HUES48 (cell line): ENCODE results near the gene C2orf15.
"Not testable (repeated sequence)": the region's sequence is repeated elsewhere in the genome, so short reads cannot be mapped to it uniquely, and the experiment has no call there.

Source experiments
- H3K27ac ChIP-seq: one replicate; pipeline ENCODE4 v1.7.0; 2013; ENCODE audit warnings: low read depth, low read length, inconsistent platforms
- H3K27me3 ChIP-seq: 2 replicates; pipeline ENCODE4 v1.6.1; 2013; ENCODE audit warnings: mild to moderate bottlenecking, low read length; ENCODE audit not compliant: control insufficient read depth, insufficient read depth
- H3K36me3 ChIP-seq: 2 replicates; pipeline ENCODE4 v1.6.1; 2013; ENCODE audit warnings: low read length; ENCODE audit not compliant: control insufficient read depth, insufficient read depth
- H3K4me1 ChIP-seq: 2 replicates; pipeline ENCODE4 v1.6.1; 2013; ENCODE audit warnings: mild to moderate bottlenecking, low read length; ENCODE audit not compliant: control insufficient read depth, insufficient read depth
- H3K4me3 ChIP-seq: 2 replicates; pipeline ENCODE4 v1.5.1; 2013; ENCODE audit warnings: mild to moderate bottlenecking, low read depth, low read length
- H3K9ac ChIP-seq: 2 replicates; pipeline ENCODE4 v1.6.1; 2013; ENCODE audit warnings: mild to moderate bottlenecking, low read depth, low read length, moderate library complexity
- H3K9me3 ChIP-seq: 2 replicates; pipeline ENCODE4 v1.6.1; 2013; ENCODE audit warnings: low read length; ENCODE audit not compliant: control insufficient read depth, insufficient read depth

The C2orf15 gene

DNA sequence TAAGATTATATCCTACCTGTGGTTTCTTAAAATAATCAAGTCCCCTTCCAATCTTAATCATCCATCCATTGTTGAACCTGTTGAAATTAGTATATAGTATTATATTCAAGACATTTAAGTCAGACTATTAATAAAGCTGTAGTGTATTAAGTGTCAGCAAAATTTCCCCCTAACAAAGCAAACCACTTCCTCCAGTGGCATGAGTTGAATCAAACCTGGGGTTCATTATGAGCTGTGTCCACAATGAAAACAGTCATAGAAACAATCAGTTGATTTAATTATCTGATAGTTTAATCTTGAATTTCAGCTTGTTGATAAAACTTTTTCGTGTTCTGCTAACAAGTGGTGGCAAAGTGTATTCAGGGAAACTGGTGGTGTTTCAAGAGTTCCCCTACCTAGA lies 28.0 kb downstream of the C2orf15 start:
- peaks cover 66% of the 10 kb centered on the region for H3K36me3 ChIP-seq
- no peak overlapping the region for H3K27ac ChIP-seq
- no peaks in the 10 kb centered on the region for H3K4me1 ChIP-seq

DNA sequence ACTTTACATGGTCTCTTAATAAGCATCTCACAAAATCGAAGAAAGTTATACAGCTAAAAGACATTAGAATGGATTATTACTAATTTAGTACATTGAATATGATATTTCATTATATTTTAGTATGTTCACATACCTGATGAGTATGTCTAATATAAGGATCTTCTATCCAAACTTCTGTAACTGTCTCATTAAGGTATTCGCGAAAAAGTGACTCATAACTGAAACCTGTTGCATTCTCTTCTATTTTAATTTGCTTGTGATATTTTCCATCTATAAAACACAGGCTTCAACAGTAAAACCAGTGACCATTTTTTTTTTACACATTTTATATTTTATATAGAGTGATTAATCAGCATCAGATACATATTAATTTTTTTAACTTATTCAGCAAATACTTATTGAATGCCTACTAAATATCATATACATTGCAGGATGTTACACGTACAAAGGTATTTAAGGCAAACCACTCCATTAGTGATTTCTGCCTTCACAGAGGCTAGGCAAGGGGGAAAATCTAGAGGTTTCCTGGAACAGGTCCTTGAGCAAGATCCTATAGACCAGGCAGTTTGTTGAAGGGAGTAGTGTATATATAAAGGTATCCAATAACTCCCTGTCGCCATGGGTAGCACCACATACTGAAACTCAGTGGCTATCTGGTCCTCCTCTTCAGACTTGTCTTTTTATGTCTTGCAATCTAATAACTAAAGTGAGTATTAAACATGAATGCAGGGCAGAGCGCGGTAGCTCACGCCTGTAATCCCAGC lies 30.1 kb downstream of the C2orf15 start:
- Histone ChIP-seq H3K4me1 (no peaks in the 10 kb centered on the region), H3K27me3 (no peaks in the 10 kb centered on the region), H3K9me3 (no peaks in the 10 kb centered on the region), H3K4me3 (no peak overlapping the region), H3K36me3 (peaks cover 61% of the 10 kb centered on the region), H3K9ac (no peak overlapping the region), H3K27ac (no peak overlapping the region)

More for the DNA sequence above, 28.0 kb downstream of the C2orf15 start:
- no peak overlapping the region for H3K9ac ChIP-seq
- no peaks in the 10 kb centered on the region for H3K27me3 ChIP-seq
- no peaks in the 10 kb centered on the region for H3K9me3 ChIP-seq
- no peak overlapping the region for H3K4me3 ChIP-seq

DNA sequence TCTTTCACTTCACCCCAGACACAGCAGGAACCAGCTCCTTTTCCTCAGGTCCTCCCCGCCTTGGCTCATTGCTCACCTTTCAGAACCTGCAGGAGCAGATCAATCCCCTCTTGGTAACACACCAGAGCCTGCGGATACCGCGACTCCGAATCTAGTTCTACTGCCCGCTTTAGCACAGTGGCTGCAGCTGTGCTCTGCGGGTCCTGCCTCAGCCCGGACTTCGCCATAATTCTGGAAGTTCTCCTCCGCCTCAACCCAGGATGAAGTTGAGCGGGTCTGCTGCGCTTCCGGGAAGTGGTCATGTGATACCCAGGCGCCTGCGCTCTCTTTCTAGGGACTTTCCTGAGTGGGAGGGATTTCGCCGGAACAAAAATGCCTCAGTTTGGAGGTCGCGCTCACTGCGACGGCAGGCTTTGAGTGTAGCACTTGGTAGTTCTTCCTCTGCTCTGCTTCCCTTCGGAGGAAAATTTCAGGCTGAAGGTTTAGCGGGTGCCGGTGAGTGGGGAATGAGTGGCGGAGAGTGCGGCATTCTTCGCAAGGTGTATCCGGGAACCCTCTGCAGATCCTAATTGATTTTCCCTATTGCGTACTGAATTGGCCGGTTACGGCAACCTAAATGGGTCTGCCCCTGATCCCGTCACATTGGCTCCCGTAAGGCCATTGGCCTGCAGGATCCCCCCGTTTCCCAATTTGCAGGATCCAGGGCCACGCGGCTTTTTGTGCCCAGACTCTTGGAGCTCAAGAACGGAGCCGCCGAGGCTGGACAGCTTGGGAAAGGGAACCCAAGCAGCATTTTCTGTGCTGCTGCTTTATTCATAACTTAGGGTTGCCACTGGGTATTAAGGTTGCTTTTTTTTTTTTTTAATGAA lies 39.5 kb downstream of the C2orf15 start, which contains the start of the genes MITD1 and MRPL30:
TSS of gene MITD1 (minus strand) at position 304 of the 869 bp plus-strand sequence. CDS start at position 227, 77 bp downstream.
TSS of gene MRPL30 (plus strand) at position 430 of the 869 bp plus-strand sequence. CDS start 5,020 bp downstream, outside the sequence.
- peak within 1 kb of the TSS; percentile 93 for H3K27ac ChIP-seq
- peak within 1 kb of the TSS; percentile 99 for H3K4me3 ChIP-seq
- H3K4me1 ChIP-seq: 0 out of 2 replicates have a peak, but pooled peaks cover 3% of the 10 kb centered on the region
- no peaks in the 10 kb centered on the region for H3K9me3 ChIP-seq
- H3K27me3 ChIP-seq: no peaks in the 10 kb centered on the region
- H3K36me3 ChIP-seq: 0 out of 2 replicates have a peak, but pooled peaks cover under 1% of the 10 kb centered on the region
- peak within 1 kb of the TSS; percentile 96 for H3K9ac ChIP-seq

DNA sequence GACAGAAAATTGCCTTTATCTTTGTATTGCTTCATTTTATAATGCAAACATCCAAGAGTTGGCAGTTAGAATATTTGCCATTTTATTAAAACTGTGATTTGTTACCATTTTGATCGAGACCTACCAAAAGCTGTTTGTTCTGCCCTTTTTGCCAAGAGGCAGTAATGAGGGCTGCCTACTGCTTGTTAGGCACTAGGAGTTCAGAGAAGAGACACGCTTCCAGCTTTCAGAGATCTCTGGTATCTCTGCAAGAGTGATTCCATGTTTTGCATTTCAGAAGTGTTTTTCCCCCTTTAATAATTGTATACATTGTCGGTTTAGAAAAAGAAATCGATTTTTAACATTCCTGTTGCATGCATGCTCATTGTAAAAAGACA lies 40.1 kb downstream of the C2orf15 start:
- H3K4me3 ChIP-seq: peak overlapping the region; percentile 99
- H3K27ac ChIP-seq: peak overlapping the region; percentile 93
- H3K4me1 ChIP-seq: 0 out of 2 replicates have a peak, but pooled peaks cover 3% of the 10 kb centered on the region
- no peaks in the 10 kb centered on the region for H3K27me3 ChIP-seq
- no peaks in the 10 kb centered on the region for H3K9me3 ChIP-seq
- peak overlapping the region; percentile 96 for H3K9ac ChIP-seq
- H3K36me3 ChIP-seq: peaks cover 4% of the 10 kb centered on the region; the same call in 1 of the 2 replicates

DNA sequence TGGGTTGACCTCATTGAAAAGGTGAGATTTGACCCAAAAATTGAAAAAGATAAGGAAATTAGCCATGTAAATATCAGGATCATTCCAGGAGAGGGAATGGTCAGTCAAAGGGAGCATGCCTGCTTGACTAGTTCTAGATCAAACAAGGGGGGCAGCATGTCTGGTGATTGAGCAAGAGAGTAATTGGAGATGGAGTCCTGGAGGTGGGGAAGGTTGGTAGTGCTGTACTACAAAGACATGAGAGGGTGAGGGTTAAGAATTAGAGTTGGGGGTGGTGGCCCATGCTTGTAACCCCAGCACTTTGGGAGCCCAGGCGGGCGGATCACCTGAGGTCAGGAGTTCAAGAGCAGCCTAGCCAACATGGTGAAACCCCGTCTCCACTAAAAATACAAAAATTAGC lies 41.5 kb downstream of the C2orf15 start:
- no peak overlapping the region for H3K4me3 ChIP-seq
- H3K27ac ChIP-seq: no peak overlapping the region
- H3K4me1 ChIP-seq: 0 out of 2 replicates have a peak, but pooled peaks cover 3% of the 10 kb centered on the region
- no peaks in the 10 kb centered on the region for H3K27me3 ChIP-seq
- H3K9me3 ChIP-seq: no peaks in the 10 kb centered on the region
- peaks cover 15% of the 10 kb centered on the region for H3K36me3 ChIP-seq
- no peak overlapping the region for H3K9ac ChIP-seq

DNA sequence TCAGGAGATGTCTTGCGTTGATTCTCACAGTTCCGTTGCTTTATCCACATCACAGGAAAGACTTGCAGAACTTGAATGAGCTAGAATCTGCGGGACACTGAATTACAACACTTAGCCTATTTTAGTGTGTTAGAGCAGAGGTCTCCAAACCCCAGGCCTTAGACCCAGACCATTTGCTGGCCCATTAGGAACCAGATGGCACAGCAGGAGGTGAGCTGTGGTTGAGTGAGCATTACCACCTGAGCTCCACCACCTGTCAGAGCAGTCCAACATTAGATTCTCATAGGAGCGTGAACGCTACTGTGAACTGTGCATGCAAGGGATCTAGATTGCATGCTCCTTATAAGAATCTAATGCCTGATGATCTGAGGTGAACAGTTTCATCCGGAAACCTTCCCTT lies 43.3 kb downstream of the C2orf15 start:
- Histone ChIP-seq H3K9ac (no peak overlapping the region), H3K27me3 (no peaks in the 10 kb centered on the region), H3K4me3 (no peak overlapping the region), H3K36me3 (peaks cover 33% of the 10 kb centered on the region), H3K9me3 (no peaks in the 10 kb centered on the region), H3K27ac (no peak overlapping the region), H3K4me1 (0 out of 2 replicates have a peak, but pooled peaks cover 3% of the 10 kb centered on the region)

DNA sequence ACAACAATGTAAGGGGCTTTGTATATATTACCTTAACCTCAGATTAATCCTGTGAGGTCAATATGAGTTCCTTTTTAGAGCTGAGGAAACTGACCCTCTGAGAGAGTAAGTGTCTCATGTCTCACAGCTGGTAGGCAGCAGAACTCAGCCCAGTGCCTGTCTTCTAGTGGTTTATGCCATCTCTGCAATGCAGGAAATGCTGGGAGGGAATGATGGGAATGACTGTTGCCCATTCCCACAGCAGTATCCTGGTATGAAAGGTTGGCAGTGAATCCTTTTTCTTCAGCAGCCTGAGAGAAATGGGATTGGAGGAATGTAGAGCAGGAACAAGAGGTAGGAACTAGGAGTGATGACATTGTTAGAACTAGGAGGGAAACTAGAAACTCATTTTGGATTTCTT lies 45.5 kb downstream of the C2orf15 start:
- Histone ChIP-seq H3K4me1 (0 out of 2 replicates have a peak, but pooled peaks cover 3% of the 10 kb centered on the region), H3K4me3 (no peak overlapping the region), H3K36me3 (peaks cover 53% of the 10 kb centered on the region), H3K27me3 (no peaks in the 10 kb centered on the region), H3K9ac (no peak overlapping the region), H3K27ac (no peak overlapping the region), H3K9me3 (no peaks in the 10 kb centered on the region)

DNA sequence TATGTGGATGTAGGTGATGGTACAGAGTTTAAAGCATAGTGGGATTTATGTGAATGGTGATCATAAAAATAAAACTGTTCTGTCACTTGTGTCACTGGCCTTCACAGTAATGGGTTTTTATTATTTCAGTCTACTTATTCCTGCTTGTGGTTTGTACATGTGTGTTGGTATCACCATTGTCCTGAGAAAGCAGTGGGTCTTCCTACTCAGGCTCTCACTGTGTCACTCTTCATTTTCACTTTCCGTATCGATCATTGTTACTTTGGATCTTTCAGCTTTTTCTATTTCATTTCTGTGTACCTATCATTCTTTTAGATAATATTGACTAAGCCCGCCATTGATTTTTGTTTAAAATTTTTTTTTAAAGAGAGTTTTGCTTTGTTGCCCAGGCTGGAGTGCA lies 46.9 kb downstream of the C2orf15 start:
- Histone ChIP-seq H3K27ac (no peak overlapping the region), H3K27me3 (no peaks in the 10 kb centered on the region), H3K4me3 (no peak overlapping the region), H3K36me3 (peaks cover 59% of the 10 kb centered on the region), H3K4me1 (no peaks in the 10 kb centered on the region), H3K9me3 (no peaks in the 10 kb centered on the region), H3K9ac (no peak overlapping the region)

DNA sequence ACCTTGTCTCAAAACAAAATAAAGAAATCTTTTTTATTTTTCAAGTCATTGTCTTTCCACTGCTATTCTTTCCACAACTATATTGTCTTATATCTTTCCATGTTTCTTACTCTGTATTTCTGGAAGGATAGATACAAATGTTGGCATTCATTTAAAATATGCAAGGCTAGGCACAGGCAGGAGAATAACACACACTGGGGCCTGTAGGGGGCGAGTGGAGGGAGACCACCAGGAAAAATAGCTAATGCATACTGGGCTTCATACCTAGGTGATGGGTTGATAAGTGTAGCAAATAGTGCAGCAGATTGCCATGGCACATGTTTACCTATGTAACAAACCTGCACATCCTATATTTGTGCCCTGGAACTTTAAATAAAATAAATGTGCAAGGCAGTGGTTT lies 49.0 kb downstream of the C2orf15 start:
- Histone ChIP-seq H3K9me3 (no peaks in the 10 kb centered on the region), H3K36me3 (peaks cover 80% of the 10 kb centered on the region), H3K4me1 (no peaks in the 10 kb centered on the region), H3K4me3 (no peak overlapping the region), H3K27ac (no peak overlapping the region), H3K27me3 (no peaks in the 10 kb centered on the region), H3K9ac (no peak overlapping the region)

DNA sequence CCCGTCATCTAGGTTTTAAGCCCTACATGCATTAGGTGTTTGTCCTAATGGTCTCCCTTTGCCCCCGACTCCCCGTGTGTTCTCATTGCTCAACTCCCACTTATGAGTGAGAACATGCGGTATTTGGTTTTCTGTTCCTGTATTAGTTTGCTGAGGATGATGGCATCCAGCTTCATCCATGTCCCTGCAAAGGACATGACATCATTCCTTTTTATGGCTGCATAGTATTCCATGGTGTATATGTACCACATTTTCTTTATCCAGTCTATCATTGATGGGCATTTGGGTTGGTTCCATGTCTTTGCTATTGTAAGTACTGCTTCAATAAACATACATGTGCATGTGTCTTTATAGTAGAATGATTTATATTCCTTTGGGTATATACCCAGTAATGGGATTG lies 50.9 kb downstream of the C2orf15 start:
- not testable (repeated sequence) for H3K9me3 ChIP-seq, H3K27ac ChIP-seq, H3K9ac ChIP-seq, H3K4me1 ChIP-seq, H3K4me3 ChIP-seq, H3K27me3 ChIP-seq
- peaks cover 87% of the 10 kb centered on the region for H3K36me3 ChIP-seq
